ENCODE measurements around the gene OR13G1.

DNA sequence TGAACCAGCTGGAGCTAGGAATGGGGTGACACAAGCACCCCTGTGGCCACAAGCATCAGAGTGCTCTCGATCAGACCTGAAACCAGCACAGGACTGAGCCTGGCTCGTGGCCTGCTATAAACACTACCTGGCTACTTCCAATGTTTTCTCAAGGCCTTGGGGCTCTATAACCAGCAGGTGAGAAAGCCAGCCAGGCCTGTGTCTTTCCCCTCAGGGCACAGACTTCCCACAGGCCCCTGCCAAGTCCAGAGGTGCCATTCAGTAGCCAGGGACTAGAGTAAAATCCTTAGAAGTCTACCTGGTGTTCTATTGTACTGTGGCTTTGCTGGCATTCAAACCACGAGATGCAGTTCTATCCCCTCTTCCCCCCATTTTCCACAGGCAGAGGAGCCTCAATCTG is 51.6 kb downstream of the OR13G1 start:
- TF ChIP-seq CTCF (IDR thresholded peaks at IDR 0.05) (no peak), EP300 (IDR thresholded peaks at IDR 0.05) (no peak), POLR2A (IDR thresholded peaks at IDR 0.05) (no peak), POLR2AphosphoS5 (IDR thresholded peaks at IDR 0.05) (no peak)

Data from upper lobe of left lung (tissue), 4 donors.